ENCODE data around the gene AMMECR1L. TPM values are rescaled to one million over a fixed set of nuclear protein-coding genes. Genes with fewer than 3 reads are reported as not detected.
A peak's percentile ranks its signal among the peaks of the same experiment; 100 is the strongest.
"Not testable (repeated sequence)": the region's sequence is repeated elsewhere in the genome, so short reads cannot be mapped to it uniquely, and the experiment has no call there.

AMMECR1L gene
- total and polyA plus RNA-seq, 3 experiments from 2014 or later: 8.7 to 24.0 (median 23.4) TPM

DNA sequence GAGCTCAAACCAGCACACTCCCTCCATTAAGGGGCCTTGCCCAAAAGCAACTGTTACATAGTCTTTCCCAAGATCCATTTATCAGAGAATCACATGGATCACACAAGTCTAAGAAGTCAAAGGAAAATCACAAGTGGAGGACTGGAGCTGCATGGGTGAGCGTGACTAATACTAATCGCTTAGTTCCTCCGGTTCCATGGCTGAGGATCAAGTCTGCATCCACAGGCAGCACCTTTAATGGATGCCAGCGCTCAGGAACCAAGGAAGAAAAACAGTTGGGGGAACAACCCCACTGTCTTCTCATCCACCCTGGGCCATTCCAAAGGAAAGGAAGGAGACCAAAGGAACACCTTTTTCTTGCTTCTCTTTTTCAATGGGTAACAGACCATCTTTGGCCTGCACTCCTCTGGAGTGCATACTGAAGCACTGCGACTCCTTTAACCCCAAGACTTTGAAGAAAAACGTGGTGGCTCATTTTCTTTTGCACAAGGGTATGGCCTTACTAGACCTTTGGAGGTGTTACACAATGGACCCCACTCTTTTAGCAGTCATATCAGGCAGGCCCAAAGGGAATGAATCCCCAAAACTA lies 65.6 kb downstream of the AMMECR1L start:
- Histone ChIP-seq H3K27me3 (ENCODE audit: insufficient read depth, low read length, poor library complexity, severe bottlenecking) (no peaks in the 10 kb centered on the region), H3K4me1 (ENCODE audit: insufficient read depth, low read length) (no peaks in the 10 kb centered on the region), H3K36me3 (ENCODE audit: insufficient read depth, low read length) (no peaks in the 10 kb centered on the region), H3K9me3 (ENCODE audit: low read length) (no peaks in the 10 kb centered on the region), H3K27ac (ENCODE audit: low read depth, low read length) (no peak overlapping the region), H3K4me3 (ENCODE audit: low read length) (no peak overlapping the region)
- peaks cover 0 to 14% (median 1%) of the 10 kb centered on the region in 3 donors for H3K36me3 Mint-ChIP-seq
- H3K27me3 Mint-ChIP-seq: peaks cover 6 to 22% of the 10 kb centered on the region in 2 donors
- ChIA-PET CTCF (interaction anchor here (1.5 kb wide), 1 partner anchor 9 kb away, joined by 5 read pairs; the partner anchor contains the start of gene WDR33), POLR2A (no interaction called here)
- no peak for DNase-seq
- H3K4me3 Mint-ChIP-seq: no peak overlapping the region
- peaks cover 0 to 26% (median 20%) of the 10 kb centered on the region in 5 donors for H3K9me3 Mint-ChIP-seq
- no peaks in the 10 kb centered on the region for H3K4me1 Mint-ChIP-seq
- H3K27ac Mint-ChIP-seq: peak overlapping the region in 1 of 8 donors; percentile 15

DNA sequence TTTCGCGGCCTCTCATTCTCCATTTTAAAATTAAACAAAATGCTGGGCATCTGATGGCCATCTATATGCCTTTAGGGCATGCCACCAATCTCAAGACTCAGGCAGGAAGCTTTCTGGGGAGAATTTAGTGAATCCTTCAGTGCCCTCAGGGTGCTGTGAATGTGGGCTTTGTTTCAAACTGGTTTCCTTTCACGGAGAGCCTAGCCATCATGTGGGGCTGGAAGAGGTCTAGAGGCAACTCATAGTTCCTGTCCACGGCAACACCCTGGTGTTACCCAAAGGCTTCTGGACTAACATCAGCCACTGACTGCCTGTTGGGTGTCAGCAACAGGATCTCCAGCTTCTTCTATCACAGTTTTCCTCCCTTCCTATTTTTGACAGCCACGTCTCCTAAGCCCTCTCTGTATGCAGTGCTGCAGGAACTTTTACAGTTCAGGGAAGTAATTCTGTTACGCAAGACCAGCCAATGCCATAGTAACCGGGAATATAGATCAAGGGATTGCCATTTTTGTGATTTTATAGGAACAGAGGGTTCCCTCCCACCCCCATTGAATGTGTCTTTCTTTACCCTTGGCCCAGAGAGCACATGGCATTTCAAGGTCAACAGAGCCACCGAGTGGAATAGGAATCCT lies 66.8 kb downstream of the AMMECR1L start:
- peaks cover 0 to 26% (median 20%) of the 10 kb centered on the region in 5 donors for H3K9me3 Mint-ChIP-seq
- POLR2A ChIA-PET: no interaction called here
- H3K27me3 Mint-ChIP-seq: peaks cover 7 to 22% of the 10 kb centered on the region in 2 donors
- peak overlapping the region in 1 of 8 donors; percentile 84 for H3K27ac Mint-ChIP-seq
- H3K9me3 ChIP-seq (ENCODE audit: low read length): no peaks in the 10 kb centered on the region
- no peak overlapping the region for H3K4me3 Mint-ChIP-seq
- no peak for DNase-seq
- H3K36me3 ChIP-seq (ENCODE audit: insufficient read depth, low read length): no peaks in the 10 kb centered on the region
- H3K27ac ChIP-seq (ENCODE audit: low read depth, low read length): no peak overlapping the region
- no peak overlapping the region for H3K4me3 ChIP-seq (ENCODE audit: low read length)
- H3K4me1 Mint-ChIP-seq: no peaks in the 10 kb centered on the region
- peaks cover 0 to 14% (median 1%) of the 10 kb centered on the region in 3 donors for H3K36me3 Mint-ChIP-seq
- H3K4me1 ChIP-seq (ENCODE audit: insufficient read depth, low read length): no peaks in the 10 kb centered on the region
- H3K27me3 ChIP-seq (ENCODE audit: insufficient read depth, low read length, poor library complexity, severe bottlenecking): no peaks in the 10 kb centered on the region
- CTCF ChIA-PET: no interaction called here

DNA sequence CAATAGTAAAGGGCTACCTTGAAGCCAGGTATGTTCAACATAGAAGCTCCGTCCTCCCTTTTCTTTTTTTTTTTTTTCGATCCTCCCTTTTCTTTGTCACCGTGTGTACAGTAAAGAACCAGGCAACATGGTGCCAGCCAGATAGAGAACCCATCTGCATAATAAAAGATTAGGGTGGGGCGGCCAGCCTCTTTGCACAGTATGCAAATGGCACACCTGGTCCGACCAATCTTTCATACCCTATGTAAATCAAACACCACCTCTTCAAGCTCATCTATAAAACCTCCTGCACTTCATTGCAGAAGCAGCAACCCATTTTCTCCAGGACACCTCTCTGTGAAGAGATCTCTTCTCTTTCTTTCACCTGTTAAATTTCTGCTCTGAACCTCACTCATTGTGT lies 67.5 kb downstream of the AMMECR1L start:
- H3K4me1 Mint-ChIP-seq: no peaks in the 10 kb centered on the region
- peaks cover 9 to 22% of the 10 kb centered on the region in 2 donors for H3K27me3 Mint-ChIP-seq
- H3K4me3 ChIP-seq (ENCODE audit: low read length): no peak overlapping the region
- H3K27me3 ChIP-seq (ENCODE audit: insufficient read depth, low read length, poor library complexity, severe bottlenecking): no peaks in the 10 kb centered on the region
- H3K36me3 Mint-ChIP-seq: peaks cover 0 to 14% (median 1%) of the 10 kb centered on the region in 3 donors
- DNase-seq: no peak
- H3K27ac ChIP-seq (ENCODE audit: low read depth, low read length): no peak overlapping the region
- ChIA-PET POLR2A (no interaction called here), CTCF (no interaction called here)
- H3K9me3 Mint-ChIP-seq: peaks cover 0 to 26% (median 20%) of the 10 kb centered on the region in 5 donors
- no peaks in the 10 kb centered on the region for H3K4me1 ChIP-seq (ENCODE audit: insufficient read depth, low read length)
- H3K27ac Mint-ChIP-seq: no peak overlapping the region
- H3K36me3 ChIP-seq (ENCODE audit: insufficient read depth, low read length): no peaks in the 10 kb centered on the region
- H3K4me3 Mint-ChIP-seq: no peak overlapping the region
- H3K9me3 ChIP-seq (ENCODE audit: low read length): no peaks in the 10 kb centered on the region

DNA sequence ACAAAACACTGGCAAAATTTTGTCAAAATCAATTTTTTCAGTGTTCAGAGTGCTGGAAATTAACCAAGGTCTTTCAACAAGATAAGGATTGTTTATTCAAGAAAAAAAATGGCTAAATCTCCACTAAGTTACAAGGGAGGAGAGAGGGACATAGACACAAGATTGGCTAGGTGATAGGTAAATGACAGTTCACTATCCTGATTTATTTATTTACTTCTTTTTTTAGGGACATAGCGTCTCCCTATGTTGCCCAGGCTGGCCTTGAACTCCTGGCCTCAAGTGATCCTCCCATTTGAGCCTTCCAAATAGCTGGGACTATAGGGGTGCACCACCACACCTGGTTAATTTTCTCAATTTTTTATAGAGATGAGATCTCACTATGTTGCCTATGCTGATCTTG lies 71.1 kb downstream of the AMMECR1L start:
- Histone ChIP-seq H3K27me3 (ENCODE audit: insufficient read depth, low read length, poor library complexity, severe bottlenecking) (no peaks in the 10 kb centered on the region), H3K4me3 (ENCODE audit: low read length) (no peak overlapping the region), H3K36me3 (ENCODE audit: insufficient read depth, low read length) (no peaks in the 10 kb centered on the region), H3K9me3 (ENCODE audit: low read length) (no peaks in the 10 kb centered on the region), H3K4me1 (ENCODE audit: insufficient read depth, low read length) (peaks cover 8% of the 10 kb centered on the region), H3K27ac (ENCODE audit: low read depth, low read length) (no peak overlapping the region)
- H3K4me3 Mint-ChIP-seq: peak overlapping the region in 1 of 7 donors; percentile 55
- peaks cover 0 to 13% (median 6%) of the 10 kb centered on the region in 5 donors for H3K9me3 Mint-ChIP-seq
- CTCF ChIA-PET: no interaction called here
- H3K27ac Mint-ChIP-seq: no peak overlapping the region
- POLR2A ChIA-PET: no interaction called here
- peaks cover 1 to 12% (median 4%) of the 10 kb centered on the region in 3 donors for H3K36me3 Mint-ChIP-seq
- H3K4me1 Mint-ChIP-seq: peaks cover 22 to 25% (median 23%) of the 10 kb centered on the region in 3 donors
- DNase-seq: no peak
- peaks cover 5 to 14% of the 10 kb centered on the region in 2 donors for H3K27me3 Mint-ChIP-seq

DNA sequence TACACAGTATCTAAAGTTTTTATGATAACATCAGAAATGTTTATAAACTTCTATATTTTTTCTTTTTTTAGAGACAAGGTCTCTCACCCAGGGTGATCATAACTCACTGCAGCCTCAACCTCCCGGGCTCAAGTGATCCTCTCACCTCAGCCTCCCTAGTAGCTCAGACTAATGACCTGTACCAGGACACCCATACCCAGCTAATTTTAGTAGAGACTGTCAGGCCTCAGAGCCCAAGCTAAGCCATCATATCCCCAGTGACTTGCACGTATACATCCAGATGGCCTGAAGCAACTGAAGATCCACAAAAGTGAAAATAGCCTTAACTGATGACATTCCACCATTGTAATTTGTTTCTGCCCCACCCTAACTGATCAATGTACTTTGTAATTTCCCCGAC lies 73.3 kb downstream of the AMMECR1L start:
- H3K36me3 ChIP-seq (ENCODE audit: insufficient read depth, low read length); H3K27ac ChIP-seq (ENCODE audit: low read depth, low read length); H3K27me3 ChIP-seq (ENCODE audit: insufficient read depth, low read length, poor library complexity, severe bottlenecking); POLR2A ChIA-PET; H3K27me3 Mint-ChIP-seq; H3K4me3 ChIP-seq (ENCODE audit: low read length); H3K9me3 ChIP-seq (ENCODE audit: low read length); DNase-seq; H3K9me3 Mint-ChIP-seq: not testable (repeated sequence)
- Mint-ChIP-seq H3K4me1 (peaks cover 38 to 44% (median 42%) of the 10 kb centered on the region in 3 donors), H3K36me3 (peaks cover 0 to 18% (median 3%) of the 10 kb centered on the region in 3 donors), H3K4me3 (peak overlapping the region; percentile 3 to 99 (median 93)), H3K27ac (peak overlapping the region in 3 of 8 donors; percentile 1 to 98 (median 4))
- CTCF ChIA-PET: interaction anchor here (1.5 to 1.6 kb wide), 2 partner anchors 8 to 111 kb away, joined by 3 to 5 read pairs; partner anchors contain the start of gene SFT2D3
- H3K4me1 ChIP-seq (ENCODE audit: insufficient read depth, low read length): peaks cover 26% of the 10 kb centered on the region

Other genes with a start within 250 kb of the AMMECR1L start
- gene GPR17, start 239.8 kb downstream of the AMMECR1L start, total RNA-seq: not detected
- not detected for gene GPR17, start 239.8 kb downstream of the AMMECR1L start, polyA plus RNA-seq
- 1 to 10 TPM; 5.9 to 6.1 TPM for gene LIMS2, start 210.4 kb downstream of the AMMECR1L start, total RNA-seq
- gene LIMS2, start 210.4 kb downstream of the AMMECR1L start, polyA plus RNA-seq: 3.1 TPM
- 1 to 10 TPM; 4.6 to 5.5 TPM for gene SFT2D3, start 184.5 kb downstream of the AMMECR1L start, total RNA-seq
- 0.31 TPM for gene SFT2D3, start 184.5 kb downstream of the AMMECR1L start, polyA plus RNA-seq
- gene WDR33, start 74.8 kb downstream of the AMMECR1L start, total RNA-seq: 10 to 100 TPM; 84.8 to 88.1 TPM
- gene WDR33, start 74.8 kb downstream of the AMMECR1L start, polyA plus RNA-seq: 51.6 TPM
- gene POLR2D, start 27.8 kb downstream of the AMMECR1L start, total RNA-seq: 10 to 100 TPM; 92.3 to 96.4 TPM
- 38.7 TPM for gene POLR2D, start 27.8 kb downstream of the AMMECR1L start, polyA plus RNA-seq
- 10 to 100 TPM; 22.3 to 22.9 TPM for gene SAP130, start 142.1 kb upstream of the AMMECR1L start, total RNA-seq
- gene SAP130, start 142.1 kb upstream of the AMMECR1L start, polyA plus RNA-seq: 10.6 TPM
- 10 to 100 TPM; 54.0 to 55.8 TPM for gene UGGT1, start 205.2 kb upstream of the AMMECR1L start, total RNA-seq
- 16.9 TPM for gene UGGT1, start 205.2 kb upstream of the AMMECR1L start, polyA plus RNA-seq

All from CD8-positive, alpha-beta memory T cell (primary cell).